Pons (tissue), 1 donor: Measurements from ENCODE around the gene COQ6.
"Not testable (repeated sequence)": the region's sequence is repeated elsewhere in the genome, so short reads cannot be mapped to it uniquely, and the experiment has no call there.

ENCODE experiments used
- DNase-seq: peaks from one replicate; pipeline ENCODE4 v3.0.0-alpha.2; 2016; ENCODE audit warnings: low spot score

The COQ6 gene

GRCh38 chr14:73988065-73988464 is 38.0 kb downstream of the COQ6 start:
- DNase-seq = no peak

GRCh38 chr14:73988656-73989055 is 38.6 kb downstream of the COQ6 start:
- not testable (repeated sequence) for DNase-seq

DNA sequence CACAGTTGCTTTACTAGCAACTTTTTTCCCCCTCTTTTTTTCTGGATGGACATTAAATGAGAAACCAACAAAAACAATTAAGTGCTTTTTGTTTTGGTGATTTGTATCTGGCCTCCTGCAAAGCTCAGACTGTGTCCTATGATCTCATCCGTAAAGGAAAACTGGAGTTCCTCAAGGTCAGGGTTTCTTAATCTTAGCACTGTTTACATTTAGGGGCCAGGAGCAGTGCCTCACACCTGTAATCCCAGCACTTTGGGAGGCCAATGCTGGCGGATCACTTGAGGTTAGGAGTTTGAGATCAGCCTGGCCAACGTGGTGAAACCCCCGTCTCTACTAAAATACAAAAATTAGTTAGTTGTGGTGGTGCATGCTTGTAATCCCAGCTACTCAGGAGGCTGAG is 41.0 kb downstream of the COQ6 start:
- no peak for DNase-seq

DNA sequence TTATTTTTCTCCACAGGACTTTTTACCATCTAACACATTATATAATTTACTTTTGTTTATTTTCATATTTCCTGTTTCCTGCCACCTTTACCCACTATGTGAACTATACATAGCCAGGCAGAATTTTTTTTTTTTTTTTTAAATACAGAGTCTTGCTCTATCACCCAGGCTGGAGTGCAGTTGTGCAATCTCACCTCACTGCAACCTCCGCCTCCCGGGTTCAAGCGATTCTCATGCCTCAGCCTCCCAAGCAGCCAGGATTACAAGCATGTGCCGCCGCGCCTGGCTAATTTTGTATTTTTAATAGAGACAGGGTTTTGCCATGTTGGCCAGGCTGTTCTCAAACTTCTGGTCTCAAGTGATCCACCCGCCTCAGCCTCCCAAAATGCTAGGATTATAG is 44.8 kb downstream of the COQ6 start:
- not testable (repeated sequence) for DNase-seq

DNA sequence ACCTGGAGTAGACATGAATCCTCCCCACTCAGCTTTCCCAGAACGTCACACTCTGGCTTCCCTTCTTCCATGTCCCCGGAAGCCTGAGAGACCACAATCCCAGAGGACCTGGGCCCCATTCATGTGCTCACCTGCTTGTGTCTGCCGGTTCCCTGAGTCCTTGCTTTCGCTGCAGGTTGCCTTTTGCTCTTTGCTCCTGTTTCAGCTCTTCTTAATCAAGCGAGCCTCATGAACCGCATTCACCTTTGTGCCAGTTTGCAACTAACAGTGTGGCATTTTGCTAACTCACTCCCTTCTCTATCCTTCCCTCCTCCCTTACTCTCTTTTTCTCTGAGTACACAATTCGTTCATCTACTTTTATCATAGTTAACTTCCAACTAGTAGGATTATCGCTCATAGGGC is 45.9 kb downstream of the COQ6 start:
- DNase-seq = no peak

GRCh38 chr14:73996731-73997107 is 46.6 kb downstream of the COQ6 start:
- no peak for DNase-seq

DNA sequence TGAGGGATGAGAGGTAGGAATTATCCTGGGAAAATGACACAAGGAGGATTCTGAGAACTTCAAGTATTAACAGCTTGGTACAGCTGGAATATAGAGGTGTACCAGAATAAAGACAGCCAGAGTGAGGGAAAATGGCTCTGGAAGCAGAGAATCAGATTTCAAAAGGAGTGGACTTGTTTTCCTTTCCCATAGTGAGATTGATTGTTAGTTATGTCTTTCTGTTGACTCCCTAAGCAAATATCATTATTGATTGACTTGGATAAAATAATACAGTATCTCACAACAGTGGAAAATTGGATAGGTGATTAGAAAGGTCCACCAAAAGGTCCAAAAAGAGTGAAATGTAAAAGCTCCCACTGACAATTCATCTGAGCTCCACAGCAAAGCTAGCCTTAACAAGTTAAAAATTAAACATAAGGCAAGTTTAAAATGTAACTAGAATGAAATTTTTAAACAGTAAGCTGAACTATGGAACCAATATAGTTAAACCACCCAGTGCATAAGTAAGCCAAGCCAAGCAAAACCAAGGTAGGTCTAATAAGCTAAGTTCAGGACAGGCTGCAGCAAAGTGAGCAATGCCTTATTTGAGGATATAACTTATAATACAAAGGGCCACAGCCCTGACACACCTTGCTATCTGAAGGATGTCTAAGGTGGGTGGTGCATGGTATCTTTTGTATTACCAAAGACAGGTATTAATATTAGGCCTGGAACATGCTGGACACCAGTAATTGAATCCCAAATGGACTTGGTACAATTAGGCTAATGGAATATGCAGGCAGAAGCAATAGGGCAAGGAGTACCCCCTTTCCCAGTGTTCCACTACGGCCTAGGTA is 47.2 kb downstream of the COQ6 start:
- DNase-seq = no peak

GRCh38 chr14:73997944-73998447 is 47.9 kb downstream of the COQ6 start:
- DNase-seq = no peak

GRCh38 chr14:73998726-73999125 is 48.6 kb downstream of the COQ6 start:
- DNase-seq = no peak

DNA sequence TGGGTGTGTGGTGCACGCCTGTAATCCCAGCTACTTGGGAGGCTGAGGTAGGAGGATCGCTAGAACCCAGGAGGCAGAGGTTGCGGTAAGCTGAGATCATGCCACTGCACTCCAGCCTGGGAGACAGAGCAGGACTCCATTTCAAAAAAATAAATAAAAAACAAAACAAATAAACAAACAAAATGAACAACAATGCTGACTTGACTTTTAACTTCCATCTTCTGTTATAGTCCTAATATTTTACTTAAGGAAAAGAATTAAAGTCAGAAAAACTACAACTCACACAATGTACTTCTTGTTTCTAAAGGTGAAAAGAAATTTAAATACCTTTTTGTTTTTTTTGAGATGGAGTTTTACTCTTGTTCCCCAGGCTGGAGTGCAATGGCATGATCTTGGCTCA is 55.6 kb downstream of the COQ6 start:
- DNase-seq = not testable (repeated sequence)

DNA sequence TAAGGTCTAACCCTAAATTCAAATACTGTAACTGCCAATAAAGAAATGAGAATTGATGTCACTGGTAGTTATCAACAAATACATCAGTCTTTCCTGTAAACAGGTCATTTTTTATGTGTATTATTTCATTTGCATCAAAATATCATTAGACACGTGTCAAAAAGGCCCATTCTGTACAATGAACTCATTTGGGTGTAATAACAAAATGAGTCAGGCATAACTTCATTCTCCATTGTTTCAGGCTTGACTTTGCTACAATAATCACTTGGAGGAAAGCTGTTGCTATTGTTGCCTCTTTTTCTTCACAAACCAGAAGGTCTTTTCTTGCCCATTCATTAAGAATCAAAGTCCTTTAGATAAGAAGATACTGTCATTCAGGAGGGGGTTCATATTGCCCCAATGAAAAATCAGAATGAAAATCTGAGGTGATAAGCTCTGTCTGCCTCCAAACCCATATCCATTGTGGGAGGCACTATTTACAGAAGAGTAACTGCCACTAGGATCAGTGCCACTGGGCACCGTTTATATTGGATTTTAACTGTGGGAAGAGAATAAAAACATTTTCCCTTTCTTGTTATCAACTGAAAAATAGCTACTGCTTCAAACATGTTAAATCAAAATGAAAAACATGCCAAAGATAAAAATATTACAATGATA is 58.9 kb downstream of the COQ6 start:
- no peak for DNase-seq
